SK-N-MC (cell line): ENCODE results near the gene ARHGEF28.

Experiments used
- EZH2 ChIP-seq: fragments of 200-600 bp; sonication (generic); IDR thresholded peaks from one replicate; pipeline ENCODE4 v1.6.1; 2017; ENCODE audit warnings: antibody characterized with exemption
- POLR2AphosphoS5 ChIP-seq: IDR thresholded peaks from 2 replicates; pipeline ENCODE4 v1.6.1; 2012; ENCODE audit warnings: mild to moderate bottlenecking, low read depth, low read length, borderline replicate concordance

- TF ChIP-seq EZH2 (no peak), POLR2AphosphoS5 (no peak)
Measured at GRCh38 chr5:73663860-73664240, 37.9 kb downstream of the ARHGEF28 start.
